GM18498 (cell line): Measurements from ENCODE around the gene NOD2.

Experiments used
- ATAC-seq: cut with Tn5 transposase; IDR thresholded peaks from one replicate; pipeline ENCODE4 v1.9.1; 2021; ENCODE audit warnings: mild to moderate bottlenecking, moderate library complexity; ENCODE audit not compliant: unreplicated experiment

Gene NOD2

DNA sequence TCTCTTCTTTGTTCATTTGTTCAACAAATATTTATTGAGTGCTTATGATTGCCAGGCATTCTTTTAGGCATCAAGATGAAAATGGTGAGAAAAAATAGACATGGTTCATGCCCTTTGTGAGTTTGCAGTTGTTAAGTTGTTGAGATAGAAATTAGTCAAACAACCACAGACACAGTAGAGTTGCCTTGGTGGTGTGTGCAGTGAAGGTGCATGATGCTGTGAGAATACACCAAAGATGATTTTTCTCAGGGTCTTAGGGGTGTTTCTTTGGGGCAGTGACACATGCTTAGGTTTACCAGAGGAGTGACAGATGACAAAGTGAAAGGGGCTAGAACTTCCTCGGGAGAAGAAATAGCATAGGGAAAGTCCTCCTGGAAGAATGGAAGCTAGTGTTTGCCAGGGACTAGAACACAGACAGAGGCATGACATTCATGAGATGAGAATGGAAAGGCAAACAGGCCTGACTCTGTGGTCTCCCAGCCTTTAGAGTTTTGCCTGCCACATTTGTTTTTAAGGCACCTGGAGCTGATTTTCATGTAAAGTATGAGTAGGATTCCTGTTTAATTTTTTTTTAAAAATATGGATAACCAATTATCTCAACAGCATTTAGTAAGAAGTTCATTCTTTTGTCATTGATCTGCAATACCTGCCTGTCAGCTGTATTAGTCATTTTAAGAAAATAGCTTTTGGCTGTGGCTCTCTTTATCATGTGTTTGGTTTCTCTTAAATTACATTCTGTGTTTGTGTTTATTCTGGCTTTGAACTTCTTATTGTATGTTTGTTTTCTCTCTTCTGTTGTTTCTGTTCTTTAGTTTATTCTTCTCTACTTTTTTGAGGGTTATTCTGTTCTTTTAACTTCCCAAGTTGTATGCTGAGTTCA, 85.1 kb downstream of the NOD2 start:
- no peak for ATAC-seq

DNA sequence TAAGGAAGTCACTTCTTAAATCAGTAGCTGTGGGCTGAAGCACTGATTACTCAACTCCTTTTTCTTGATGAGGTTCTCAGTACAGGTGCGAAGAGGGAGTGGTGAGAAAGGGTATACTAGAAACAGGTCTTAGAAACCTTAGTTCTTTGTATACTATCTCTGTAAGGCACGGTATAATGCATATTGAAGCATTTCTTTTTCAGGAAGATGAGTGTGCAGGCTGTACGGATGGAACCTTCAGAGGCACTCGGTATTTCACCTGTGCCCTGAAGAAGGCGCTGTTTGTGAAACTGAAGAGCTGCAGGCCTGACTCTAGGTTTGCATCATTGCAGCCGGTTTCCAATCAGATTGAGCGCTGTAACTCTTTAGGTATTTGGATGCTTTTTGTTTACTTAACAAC, 87.6 kb downstream of the NOD2 start:
- ATAC-seq = no peak

GRCh38 chr16:50781518-50781917, 88.1 kb downstream of the NOD2 start:
- no peak for ATAC-seq
